ENCODE measurements around the gene BTBD9. TPM values are rescaled to one million over a fixed set of nuclear protein-coding genes. Genes with fewer than 3 reads are reported as not detected.

Gene BTBD9
- polyA plus RNA-seq, 2 of the 4 experiments (the other 2 are of a cell fraction) = 2.3 to 4.6 TPM

- ChIA-PET CTCF (interaction anchor here (0.7 to 1.2 kb wide), 2 partner anchors 57 to 140 kb away, joined by 3 to 4 read pairs; no protein-coding TSS in a partner anchor), POLR2A (no interaction called here)
- H3K27ac ChIP-seq = no peak overlapping the region
- no peak overlapping the region for H3K4me3 ChIP-seq
- TF ChIP-seq CEBPB (IDR thresholded peaks at IDR 0.05) (no peak), HEYL (CRISPR knock-in tag; IDR thresholded peaks at IDR 0.05) (no peak), BHLHE40 (IDR thresholded peaks at IDR 0.05; ENCODE audit: low read depth, low read length) (no peak), MYC (IDR thresholded peaks at IDR 0.05; ENCODE audit: borderline replicate concordance, low read length) (no peak), PHF8 (IDR thresholded peaks at IDR 0.05; ENCODE audit: borderline replicate concordance, low read depth) (no peak), NR3C1 (IDR thresholded peaks at IDR 0.05) (no peak), HOXA7 (CRISPR knock-in tag; IDR thresholded peaks at IDR 0.05) (no peak), SMC3 (IDR thresholded peaks at IDR 0.05) (no peak), HOXB5 (CRISPR knock-in tag; IDR thresholded peaks at IDR 0.05) (no peak), ZC3H11A (IDR thresholded peaks at IDR 0.05) (no peak)
- FAIRE-seq (no peak), DNase-seq (ENCODE audit: low read depth in 1 of 2, low spot score in 1 of 2) (no peak), ATAC-seq (no peak)
- no peaks in the 10 kb centered on the region for H3K4me1 ChIP-seq
- WGBS (ENCODE audit: missing lambda C conversion rate) = 78% methylated on average over 2 of the region's 2 CpGs
- no peak overlapping the region for H3K4me2 ChIP-seq
- no peaks in the 10 kb centered on the region for H3K9me3 ChIP-seq
Measured at GRCh38 chr6:38178584-38178886, 461.2 kb downstream of the BTBD9 start.

GRCh38 chr6:38177882-38178583 lies 461.7 kb downstream of the BTBD9 start:
- no peak for ATAC-seq

GRCh38 chr6:38176797-38177751 lies 462.7 kb downstream of the BTBD9 start:
- ChIA-PET CTCF (interaction anchor here (1.2 to 1.5 kb wide), 2 partner anchors 58 to 316 kb away, joined by 3 to 4 read pairs; no protein-coding TSS in a partner anchor), POLR2A (no interaction called here)
- FAIRE-seq (no peak), ATAC-seq (no peak), DNase-seq (ENCODE audit: low read depth in 1 of 2, low spot score in 1 of 2) (no peak)
- Histone ChIP-seq H3K27ac (no peak overlapping the region), H3K4me1 (no peaks in the 10 kb centered on the region), H3K4me2 (no peak overlapping the region), H3K9me3 (no peaks in the 10 kb centered on the region), H3K4me3 (no peak overlapping the region)
- TF ChIP-seq HOXB5 (CRISPR knock-in tag; IDR thresholded peaks at IDR 0.05) = no peak
- no peak for TF ChIP-seq GATA3 (IDR thresholded peaks at IDR 0.05; ENCODE audit: borderline replicate concordance)
- no peak for TF ChIP-seq SREBF2 (IDR thresholded peaks at IDR 0.05)
- no peak for TF ChIP-seq RFX5 (IDR thresholded peaks at IDR 0.05)
- TF ChIP-seq CBX2 (IDR thresholded peaks at IDR 0.05; ENCODE audit: borderline replicate concordance, low read depth) = no peak
- no peak for TF ChIP-seq FOSB (CRISPR knock-in tag; IDR thresholded peaks at IDR 0.05)
- TF ChIP-seq NFE2L2 (conservative IDR thresholded peaks at IDR 0.05; ENCODE audit: low read length) = no peak
- TF ChIP-seq RARB (CRISPR knock-in tag; IDR thresholded peaks at IDR 0.05) = no peak
- TF ChIP-seq ELK1 (IDR thresholded peaks at IDR 0.05; ENCODE audit: low read depth, low read length) = no peak
- TF ChIP-seq RCOR1 (IDR thresholded peaks at IDR 0.05; ENCODE audit: low read depth, low read length) = no peak
- 85% methylated on average over 32 of the region's 32 CpGs for WGBS (ENCODE audit: missing lambda C conversion rate)

More at GRCh38 chr6:38177882-38178583, 461.7 kb downstream of the BTBD9 start:
- FAIRE-seq = no peak
- ChIA-PET POLR2A (no interaction called here), CTCF (interaction anchor here (0.5 to 1.2 kb wide), 2 partner anchors 58 to 919 kb away, joined by 3 read pairs; no protein-coding TSS in a partner anchor)
- no peak for TF ChIP-seq JUN (IDR thresholded peaks at IDR 0.05)
- no peak for TF ChIP-seq HOXB5 (CRISPR knock-in tag; IDR thresholded peaks at IDR 0.05)
- WGBS (ENCODE audit: missing lambda C conversion rate) = 83% methylated on average over 9 of the region's 14 CpGs
- Histone ChIP-seq H3K9me3 (no peaks in the 10 kb centered on the region), H3K27ac (no peak overlapping the region), H3K4me2 (no peak overlapping the region), H3K4me3 (no peak overlapping the region), H3K4me1 (no peaks in the 10 kb centered on the region)
- DNase-seq (ENCODE audit: low read depth in 1 of 2, low spot score in 1 of 2) = no peak

All from A549 (cell line).